AG08396 (cell line): ENCODE results near the gene RBM26.
"Not testable (repeated sequence)": the region's sequence is repeated elsewhere in the genome, so short reads cannot be mapped to it uniquely, and the experiment has no call there.

ENCODE experiments used
- DNase-seq: peaks from one replicate; pipeline ENCODE4 v3.0.0; 2012; ENCODE audit warnings: low spot score, mixed read lengths

RBM26 gene

DNA sequence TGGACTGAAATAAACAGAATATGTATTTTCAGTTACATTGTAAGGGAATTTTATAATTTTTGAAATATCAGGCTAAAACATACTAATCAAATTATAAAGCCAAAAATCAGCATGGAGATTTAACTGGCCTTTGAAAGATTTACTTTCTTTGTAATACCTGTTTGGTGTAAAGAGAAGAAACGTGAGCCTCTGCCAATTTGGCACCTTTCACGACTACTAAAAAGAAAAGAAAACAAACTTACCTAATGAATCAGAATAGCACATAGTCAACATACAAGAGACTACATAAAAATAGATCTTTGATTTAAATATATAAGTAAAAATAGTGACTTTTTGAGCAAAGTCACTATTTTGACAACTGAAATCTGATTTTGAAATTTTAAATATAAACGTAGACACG, 87.4 kb downstream of the RBM26 start:
- no peak for DNase-seq

DNA sequence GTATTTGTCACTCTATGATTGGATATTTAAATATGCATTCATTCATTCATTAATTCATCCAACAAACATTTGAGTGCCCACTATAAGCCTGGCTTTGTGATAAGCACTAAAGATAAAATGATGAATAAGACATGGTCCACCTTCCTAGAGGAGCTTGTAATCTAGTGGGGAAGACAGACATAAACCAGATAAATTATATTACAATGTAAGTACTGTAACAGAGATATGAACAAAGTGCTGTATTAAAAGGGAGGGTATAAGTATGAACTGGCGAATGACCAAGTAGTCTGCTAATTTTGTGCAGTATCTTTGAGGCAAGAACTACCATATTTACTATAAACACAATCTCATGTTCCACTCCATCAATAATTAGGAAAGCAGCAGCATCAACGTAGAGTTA, 88.2 kb downstream of the RBM26 start:
- no peak for DNase-seq

DNA sequence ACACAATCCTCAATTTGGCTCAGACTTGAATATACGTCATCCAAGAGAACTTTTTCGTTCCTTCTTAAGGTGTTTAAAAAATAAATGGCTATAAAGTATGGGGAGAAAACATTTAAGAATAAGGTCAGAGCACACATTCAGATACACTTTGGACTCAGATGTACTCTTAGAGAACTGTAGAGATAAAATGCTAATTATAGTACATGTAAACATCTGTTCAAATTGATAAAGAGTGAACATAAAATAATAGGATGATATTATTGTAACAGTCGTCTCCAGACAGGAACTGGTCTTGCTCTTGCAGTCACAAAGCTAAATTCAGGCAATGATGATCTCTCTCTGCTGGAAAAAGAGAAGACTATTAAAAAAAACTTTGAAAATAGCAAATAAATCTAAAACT, 91.4 kb downstream of the RBM26 start:
- DNase-seq: no peak

DNA sequence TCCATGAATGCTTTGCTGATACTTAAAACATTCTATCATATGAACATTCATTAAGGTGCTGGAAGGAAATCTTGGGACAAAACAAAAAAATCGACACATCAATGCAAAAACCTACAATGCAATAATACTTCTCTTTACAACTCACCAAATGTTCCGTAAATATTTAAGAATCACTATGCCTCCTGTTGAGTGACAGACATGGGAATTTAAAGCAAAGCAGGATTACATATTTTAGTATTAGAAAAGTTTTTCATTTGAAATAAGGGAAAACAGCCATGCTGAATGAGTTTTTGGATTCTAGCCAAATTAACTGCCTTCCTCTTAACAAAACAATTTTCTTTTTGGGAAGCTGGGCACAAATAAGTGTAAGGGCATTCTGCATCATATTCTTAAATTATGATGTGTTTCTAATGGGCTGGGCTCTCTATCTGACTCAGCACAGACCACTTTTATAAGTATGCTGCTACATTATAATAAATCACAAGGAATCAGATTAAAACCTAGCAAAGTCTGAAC, 93.7 kb downstream of the RBM26 start:
- DNase-seq: no peak

DNA sequence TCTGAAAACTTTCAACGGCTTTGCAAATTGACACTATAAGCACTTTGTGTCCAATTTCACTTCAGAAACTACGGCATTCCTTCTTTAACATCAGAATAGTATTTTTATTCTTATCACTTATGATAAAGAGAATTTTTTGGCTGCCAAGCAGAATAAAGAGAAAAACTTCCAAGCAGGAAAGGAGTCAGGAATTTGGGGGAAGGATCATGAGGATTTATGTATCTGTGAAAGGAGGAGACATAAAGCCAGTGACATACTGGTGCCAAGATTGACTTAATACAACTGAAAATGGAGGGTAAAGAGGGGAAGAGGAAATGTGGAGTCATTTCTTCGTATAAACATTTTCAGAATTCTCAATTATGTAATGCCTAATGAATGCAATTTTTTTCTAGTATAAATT, 94.7 kb downstream of the RBM26 start:
- no peak for DNase-seq

DNA sequence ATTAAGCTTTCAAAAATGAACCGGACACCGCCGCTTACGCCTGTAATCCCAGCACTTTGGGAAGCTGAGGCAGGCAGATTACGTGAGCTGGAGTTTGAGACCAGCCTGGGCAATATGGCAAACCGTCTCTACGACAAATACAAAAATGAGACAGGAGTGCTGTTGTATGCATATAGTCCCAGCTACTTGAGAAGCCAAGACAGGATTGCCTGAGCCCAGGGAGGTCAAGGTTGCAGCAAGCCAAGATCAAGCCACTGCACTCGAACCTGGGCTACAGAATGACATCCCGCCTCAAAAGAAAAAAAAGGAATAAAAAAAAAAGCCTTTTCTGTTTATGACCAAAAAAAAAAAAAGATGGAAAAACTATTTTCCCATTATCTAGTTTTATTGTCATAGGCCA, 96.4 kb downstream of the RBM26 start:
- no peak for DNase-seq

DNA sequence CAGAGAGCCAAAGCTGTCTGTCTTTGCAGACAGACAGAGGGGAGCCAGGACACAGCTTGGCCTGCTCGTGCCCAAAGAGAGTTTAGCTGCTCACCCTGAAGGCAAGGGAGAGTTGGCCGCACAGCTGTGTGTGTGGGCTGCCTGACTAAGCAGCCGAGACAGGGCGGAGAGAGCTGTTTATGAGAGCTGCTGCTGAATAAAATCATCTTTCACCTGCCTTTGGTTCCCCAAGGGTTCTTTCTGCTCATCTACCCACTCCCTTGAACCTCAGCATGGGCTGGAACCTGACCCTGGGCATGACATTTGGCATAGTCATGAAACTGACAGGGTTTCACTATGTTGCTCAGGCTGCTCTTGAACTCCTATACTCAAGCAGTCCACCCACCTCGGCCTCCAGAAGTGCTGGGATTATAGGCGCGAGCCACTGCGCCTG, 98.2 kb downstream of the RBM26 start:
- peak; percentile 14 for DNase-seq

DNA sequence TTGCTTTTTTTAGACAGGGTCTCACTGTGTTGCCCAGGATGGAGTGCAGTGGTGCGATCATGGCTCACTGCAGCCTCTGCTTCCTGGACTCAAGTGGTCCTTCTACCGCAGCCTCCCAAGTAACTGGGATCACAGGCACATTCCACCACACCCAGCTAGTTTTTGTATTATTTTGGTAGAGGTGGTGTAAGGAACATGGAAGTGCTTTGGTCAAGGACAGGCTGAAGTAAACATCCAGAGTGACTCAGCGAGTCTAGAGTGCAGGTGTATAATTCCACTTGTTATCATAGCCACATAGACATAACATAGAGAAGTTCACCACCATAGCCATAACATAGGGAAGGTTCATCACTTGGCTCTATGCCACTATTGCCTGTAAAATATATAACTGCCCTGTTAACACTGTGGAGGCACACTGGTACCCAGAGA, 98.6 kb downstream of the RBM26 start:
- DNase-seq: no peak

DNA sequence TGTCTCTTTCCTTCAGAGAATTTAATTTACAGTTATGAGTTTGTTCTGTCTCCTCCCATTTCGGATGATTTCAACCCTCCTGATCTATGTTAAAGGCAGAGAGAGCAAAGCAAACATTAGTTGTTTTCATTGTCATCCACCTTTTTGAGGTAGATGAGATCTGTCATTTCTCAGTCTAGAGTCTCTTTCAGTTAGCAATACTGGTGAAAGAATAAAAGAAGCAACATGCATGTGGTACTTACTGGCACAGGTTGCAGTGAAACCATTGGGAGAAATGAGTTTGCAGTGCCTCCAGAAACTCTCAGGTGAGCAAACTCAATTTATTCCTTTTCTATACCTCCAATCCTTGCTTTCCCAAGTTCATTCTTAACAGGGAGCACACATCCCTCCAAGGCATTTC, 99.4 kb downstream of the RBM26 start:
- DNase-seq: no peak

DNA sequence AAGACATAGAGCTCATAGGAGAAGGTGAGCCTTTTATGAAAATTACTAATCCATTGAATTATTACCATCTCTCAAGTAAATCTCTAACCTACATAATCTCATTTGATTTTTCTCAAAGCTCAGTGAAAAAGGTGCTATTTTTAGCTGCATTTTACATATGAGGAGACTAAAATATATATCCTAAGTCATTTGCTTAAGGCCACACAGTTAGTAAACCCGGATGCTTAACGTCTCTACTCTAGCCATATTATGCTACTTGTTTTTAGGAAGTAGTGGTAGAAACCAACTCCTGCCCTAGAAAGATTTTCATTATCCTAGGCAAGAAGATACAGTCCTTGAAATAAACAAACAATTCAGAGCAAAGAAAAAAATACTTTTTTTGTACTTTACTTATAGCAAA, 108.9 kb downstream of the RBM26 start:
- no peak for DNase-seq

DNA sequence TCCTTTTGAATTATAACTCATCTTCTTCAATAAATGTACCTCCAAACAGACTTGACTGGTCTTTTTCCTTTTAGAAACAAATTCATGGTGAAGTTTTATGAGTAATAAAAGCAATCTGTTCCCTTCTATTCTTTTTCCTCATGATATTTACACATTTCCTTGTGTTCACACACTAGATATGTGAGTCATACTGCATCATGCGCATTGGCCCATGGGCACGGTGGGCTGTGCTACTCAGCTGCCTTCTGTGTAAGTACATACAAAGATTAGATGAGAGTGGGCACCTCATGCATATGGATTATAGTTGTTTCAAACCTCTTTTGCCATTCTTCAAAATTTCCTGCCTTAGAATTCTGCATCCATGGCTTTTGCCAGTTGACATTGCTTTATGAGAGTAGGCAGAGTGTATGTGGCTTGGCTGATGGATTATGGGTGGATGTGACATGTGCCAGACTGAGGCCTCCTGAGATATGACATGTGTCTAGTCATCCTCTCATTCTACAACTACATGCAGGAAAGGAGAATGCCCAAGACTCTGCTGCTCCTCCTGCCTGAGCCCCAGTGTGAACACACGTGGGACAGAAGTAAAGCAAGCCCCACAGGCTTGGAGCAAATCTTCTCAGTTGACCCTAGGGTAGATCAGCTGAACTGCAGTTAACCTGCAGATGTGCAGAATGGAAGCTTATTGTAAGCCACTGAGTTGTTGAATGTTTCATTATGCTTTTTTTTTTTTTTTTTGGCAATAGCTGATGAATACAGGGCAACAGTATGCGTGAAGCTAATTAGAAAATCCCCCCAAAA, 109.9 kb downstream of the RBM26 start:
- no peak for DNase-seq

DNA sequence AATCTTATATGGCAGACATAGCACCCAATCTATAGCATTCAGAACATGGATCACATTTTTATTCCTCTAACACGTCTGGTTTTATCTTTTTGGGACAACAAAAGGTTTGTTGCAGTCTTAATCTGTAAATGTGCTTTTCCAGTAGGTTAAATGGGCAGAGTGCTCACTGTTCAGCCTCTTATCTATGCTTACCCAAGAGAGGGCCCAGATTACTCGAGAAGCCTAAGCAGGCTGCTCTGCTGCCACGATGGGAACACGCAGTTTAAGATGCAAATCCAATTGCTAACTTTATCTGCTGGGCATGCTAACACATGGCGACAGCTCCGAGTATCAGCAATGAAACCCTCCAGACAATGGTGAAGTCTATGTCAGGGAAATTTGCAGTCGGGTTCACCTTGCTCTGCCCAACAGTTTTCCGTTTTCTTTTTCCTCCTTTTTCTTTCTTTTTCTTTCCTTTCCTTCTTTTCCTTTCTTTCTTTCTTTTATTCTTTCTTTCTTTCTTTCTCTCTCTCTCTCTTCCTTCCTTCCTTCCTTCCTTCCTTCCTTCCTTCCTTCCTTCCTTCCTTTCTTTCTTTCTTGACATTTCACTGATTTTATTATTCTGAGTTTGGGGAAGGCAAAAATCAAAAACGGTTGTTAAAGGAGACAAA, 115.3 kb downstream of the RBM26 start:
- DNase-seq: no peak

DNA sequence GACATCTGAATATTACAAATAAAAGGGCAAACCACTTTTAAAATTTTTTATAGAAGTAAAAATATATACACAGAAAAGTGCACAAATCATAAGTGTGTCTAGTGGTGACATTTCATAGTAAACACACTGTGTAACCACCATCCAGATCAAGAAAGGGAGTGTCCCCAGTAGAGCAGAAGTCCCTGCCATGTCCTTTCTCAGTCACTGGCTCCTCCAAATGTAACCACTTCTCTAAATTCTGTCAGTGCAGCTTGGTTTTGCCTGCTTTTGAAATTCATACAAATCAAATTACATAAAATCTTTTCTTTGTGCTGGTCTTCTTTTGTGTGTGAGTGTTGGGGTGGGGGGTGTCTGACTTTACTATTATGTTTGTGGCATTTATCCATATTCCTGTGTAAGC, 116.5 kb downstream of the RBM26 start:
- DNase-seq: no peak

DNA sequence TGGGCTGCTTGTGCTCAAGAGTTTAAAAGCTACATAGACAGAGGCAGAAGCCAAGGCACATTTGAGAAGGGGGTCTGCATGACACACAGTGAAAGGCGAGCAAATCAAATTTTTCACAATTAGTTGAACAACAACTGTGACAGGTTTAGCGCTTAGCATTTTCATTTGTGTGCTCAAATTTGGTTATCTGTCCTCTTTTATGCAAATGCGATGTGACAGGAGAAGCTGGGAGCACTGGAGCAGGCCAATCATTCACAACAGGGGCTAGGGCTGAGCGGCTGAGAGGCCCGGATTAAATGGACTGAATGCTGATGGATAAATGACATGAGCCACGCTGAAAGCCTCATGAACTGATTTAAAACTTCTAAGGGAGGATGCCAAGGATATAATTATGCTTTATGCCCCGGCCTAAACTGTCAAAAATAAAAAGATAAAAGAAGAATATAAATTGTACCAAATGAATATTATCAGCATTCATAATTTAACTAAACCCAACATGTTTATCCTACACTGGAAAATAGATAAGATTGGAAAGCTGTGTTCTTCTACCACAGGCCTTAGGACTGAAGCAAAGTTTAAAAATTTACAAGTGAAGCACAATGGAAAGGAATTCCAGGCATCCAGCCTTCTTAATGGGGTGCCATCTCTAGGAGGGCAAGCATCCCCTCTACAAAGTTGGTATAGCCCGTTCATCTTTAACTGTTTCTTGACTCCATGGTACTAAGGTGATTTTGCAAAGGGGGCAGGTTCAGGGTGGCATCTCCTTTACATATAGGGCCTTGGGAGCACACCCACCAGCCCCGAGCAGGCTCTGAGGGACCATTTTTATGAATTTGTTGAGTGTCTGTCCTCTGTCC, 117.9 kb downstream of the RBM26 start:
- no peak for DNase-seq

DNA sequence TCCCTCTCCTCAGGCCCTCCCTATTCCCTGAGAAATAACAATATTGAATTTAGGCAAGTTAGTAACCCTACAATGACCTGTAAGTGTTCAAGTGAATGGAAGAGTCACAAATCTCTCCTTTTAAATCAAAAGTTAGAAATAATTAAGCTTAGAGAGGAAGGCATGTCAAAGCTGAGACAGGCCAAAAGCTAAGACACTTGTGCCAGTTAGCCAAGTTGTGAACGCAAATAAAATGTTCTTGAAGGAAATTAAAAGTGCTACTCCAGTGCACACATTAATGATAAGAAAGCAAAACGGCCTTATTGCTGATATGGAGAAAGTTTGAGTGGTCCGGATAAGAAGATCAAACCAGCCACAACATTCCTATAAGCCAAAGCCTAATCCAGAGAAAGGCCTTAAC, 120.9 kb downstream of the RBM26 start:
- DNase-seq: no peak

DNA sequence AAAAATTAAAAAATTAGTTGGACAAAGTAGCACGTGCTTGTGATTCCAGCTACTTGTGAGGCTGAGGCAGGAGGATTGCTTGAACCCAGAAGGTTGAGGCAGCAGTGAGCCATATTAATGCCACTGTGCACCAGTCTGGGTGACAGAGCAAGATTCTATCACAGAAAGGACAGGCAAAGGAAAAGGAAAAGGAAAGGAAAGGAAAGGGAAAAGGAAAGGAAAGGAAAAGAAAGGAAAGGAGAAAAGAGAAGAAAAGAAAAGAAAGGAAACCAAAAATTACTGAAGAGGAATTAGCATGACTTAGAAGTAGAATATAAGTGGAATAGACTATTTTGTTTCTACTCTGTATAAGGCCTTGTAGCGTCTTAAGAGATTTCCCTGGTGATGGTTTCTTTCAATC, 122.3 kb downstream of the RBM26 start:
- no peak for DNase-seq

DNA sequence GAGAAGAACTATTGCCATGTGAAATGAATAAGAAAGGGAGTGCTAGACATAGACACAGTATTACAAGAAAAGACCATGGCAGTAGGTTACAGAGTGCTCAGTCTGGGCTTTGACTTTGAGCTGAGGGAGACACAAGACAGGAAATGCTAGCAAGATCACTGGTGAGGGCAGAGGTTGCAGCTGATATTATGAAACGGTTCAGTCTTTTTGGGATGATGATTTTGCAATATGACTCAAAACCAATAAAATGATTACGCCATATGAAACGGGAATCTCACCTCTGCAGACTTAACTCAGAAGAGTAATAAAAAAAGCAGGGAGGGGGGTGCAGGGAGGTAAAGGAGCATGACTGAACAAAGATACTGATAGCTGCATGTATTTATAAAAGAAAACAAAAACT, 123.1 kb downstream of the RBM26 start:
- no peak for DNase-seq

DNA sequence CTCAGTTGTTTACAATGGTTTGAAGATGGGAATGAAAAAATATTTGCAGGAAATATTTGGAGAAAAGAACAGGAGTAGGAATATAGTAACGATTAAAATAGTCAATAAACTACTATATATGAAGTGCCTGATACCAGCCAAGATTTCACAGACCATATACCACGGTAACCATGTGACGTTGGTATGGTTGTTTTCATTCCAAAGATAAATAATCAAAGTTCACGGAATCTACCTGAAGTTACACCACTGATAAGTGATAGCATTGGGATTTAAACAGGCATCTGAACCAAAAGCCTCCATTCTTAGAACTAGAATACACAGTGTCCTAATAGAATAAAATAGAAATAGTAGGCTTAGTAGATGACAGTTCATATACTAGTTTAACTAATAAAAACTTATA, 123.5 kb downstream of the RBM26 start:
- DNase-seq: no peak

DNA sequence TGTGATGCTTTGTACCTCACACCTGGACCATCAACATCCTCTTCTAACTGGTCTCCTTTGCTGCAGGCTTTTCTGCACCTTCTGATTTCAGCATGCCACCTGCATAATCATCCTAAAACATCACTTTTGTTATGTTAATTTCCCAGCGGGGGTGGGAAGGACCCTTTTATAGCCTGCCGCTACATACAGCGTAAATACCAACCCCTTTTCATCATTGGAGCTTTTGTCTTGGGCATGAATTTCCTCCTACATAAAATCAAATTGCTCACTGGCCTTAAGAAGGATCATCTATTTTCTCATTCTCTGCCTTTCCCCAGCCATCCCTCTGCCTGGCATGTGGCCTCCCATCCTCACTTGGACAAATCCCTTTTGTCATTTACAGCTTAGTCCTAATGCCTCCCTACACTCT, 124.7 kb downstream of the RBM26 start:
- no peak for DNase-seq

DNA sequence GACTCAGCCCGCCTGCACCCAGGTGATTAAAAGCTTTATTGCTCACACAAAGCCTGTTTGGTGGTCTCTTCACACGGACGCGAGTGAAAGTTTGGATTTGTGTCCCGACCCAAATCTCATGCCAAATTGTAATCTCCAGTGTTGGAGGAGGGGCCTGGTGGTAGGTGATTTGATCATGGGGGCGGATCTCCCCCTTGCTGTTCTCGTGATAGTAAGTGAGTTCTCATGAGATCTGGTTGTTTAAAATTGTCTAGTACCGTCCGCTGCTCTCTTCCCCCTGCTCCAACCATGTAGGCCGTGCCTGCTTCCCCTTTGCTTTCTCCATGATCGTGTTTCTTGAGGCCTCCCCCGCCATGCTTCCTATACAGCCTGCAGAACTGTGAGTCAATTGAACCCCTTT, 126.3 kb downstream of the RBM26 start:
- not testable (repeated sequence) for DNase-seq

DNA sequence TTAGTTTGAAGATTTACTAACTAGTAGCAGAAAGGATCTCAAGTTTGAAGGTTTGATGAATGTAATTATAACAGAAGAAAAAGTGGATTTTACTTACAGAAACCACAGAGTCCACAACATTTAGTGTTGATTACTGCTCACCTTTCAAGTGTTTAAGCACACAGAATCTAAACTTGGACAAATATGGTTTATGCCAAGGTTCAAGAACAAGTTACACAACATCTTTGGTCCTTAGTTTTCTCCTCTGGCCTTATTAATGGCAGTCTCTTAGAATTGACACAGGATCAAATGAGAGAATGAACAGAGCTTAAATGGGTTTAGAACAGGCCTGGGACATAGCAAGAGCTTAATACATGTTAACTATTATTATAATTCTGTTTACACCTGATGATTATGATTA, 133.0 kb downstream of the RBM26 start:
- DNase-seq: no peak

DNA sequence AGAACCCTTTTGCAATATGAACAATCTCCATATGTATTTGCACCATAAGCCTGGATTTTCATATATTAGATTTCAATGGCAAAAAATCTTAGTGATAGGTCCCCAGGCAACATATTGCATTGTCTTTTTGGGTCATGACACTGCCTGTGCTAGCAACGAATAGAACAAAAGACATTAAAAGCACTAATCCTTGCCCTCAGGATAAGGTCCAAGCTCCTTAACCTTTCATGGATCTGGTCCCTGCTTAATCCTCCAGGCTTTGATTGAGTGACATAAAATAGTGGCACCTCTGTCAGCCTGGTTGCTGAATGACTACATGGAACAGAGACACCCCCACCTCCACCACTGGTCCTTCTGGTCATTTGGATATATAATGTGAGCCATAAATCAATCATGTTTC, 134.4 kb downstream of the RBM26 start:
- no peak for DNase-seq

DNA sequence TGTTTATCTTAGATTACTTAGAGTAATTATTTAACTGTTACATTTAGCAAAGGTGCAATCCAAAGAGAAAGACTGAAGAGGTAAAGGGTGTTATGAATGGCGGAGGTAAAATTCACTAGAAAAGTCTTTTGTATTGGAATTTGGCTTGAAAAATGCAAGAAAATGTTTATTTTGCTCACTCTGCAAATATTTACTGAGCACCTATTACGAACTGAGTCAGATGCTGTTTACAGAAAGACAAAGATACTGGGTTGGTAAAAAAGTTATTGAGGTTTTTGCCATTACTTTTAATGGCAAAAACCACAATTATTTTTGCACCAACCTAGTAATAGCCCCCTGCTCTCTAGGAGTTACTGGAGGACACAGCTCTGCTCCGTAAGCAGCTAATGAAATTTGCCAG, 135.2 kb downstream of the RBM26 start:
- no peak for DNase-seq
